ENCODE data around the gene GALNT3. TPM values are rescaled to one million over a fixed set of nuclear protein-coding genes. Genes with fewer than 3 reads are reported as not detected.

The GALNT3 gene
- polyA plus RNA-seq, 3 donors, result 5.5 to 8.3 (median 7.5) TPM

DNA sequence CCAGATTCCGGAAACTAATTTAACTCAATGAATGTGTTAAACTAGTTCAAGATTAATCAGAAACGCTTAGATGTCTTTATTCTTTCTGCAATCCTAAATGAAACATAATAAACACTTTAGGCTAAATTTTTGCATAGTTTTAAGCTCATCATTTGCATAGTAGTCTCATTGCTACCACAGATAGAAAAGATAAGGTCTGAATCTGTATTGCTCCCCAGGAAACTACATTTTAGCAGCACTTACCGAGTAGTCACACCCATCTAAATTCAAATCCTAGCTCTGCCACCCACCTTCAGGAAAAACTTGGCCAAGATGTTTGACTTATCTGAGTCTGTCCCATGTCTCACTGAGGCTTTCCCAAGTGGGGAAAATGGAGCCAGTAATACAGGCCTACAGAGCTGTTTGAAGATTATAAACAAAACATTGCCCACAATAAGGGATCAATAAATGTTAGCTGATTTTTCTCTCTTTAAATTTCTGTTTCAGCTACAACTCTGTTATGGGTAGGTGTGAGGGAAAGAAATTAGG is 87.0 kb downstream of the GALNT3 start:
- Histone ChIP-seq H2AFZ (ENCODE audit: insufficient read depth, low read depth, low read length, poor library complexity, severe bottlenecking) (no peak overlapping the region), H3K27me3 (ENCODE audit: control insufficient read depth in 2 of 2, insufficient read depth in 2 of 2, low read length in 2 of 2) (no peaks in the 10 kb centered on the region), H3K4me2 (replicated peaks; ENCODE audit: extremely low read depth, low read length, poor library complexity, severe bottlenecking) (no peak overlapping the region), H3K4me1 (ENCODE audit: control insufficient read depth in 1 of 2, insufficient read depth in 2 of 2, low read length in 2 of 2) (no peaks in the 10 kb centered on the region), H3K79me2 (ENCODE audit: insufficient read depth, low read length) (no peaks in the 10 kb centered on the region), H3K27ac (ENCODE audit: low read depth in 1 of 2, low read length in 2 of 2) (no peak overlapping the region), H3K9me3 (replicated peaks in 1 of 2; ENCODE audit: control insufficient read depth in 1 of 2, insufficient read depth in 1 of 2, low read length in 2 of 2) (no peaks in the 10 kb centered on the region), H3K9ac (ENCODE audit: insufficient read depth, low read length, poor library complexity, severe bottlenecking) (no peak overlapping the region), H4K20me1 (ENCODE audit: insufficient read depth, low read length) (no peaks in the 10 kb centered on the region), H3K4me3 (replicated peaks in 1 of 3; ENCODE audit: low read depth in 2 of 3, low read length in 3 of 3) (no peak overlapping the region), H3K36me3 (replicated peaks in 1 of 2; ENCODE audit: control insufficient read depth in 1 of 2, insufficient read depth in 2 of 2, low read length in 2 of 2) (no peaks in the 10 kb centered on the region)
- no peaks in the 10 kb centered on the region for H3K27me3 Mint-ChIP-seq (ENCODE audit: low read depth in 3 of 3)
- no peaks in the 10 kb centered on the region for H3K4me1 Mint-ChIP-seq
- H3K4me3 Mint-ChIP-seq, result no peak overlapping the region
- H3K27ac Mint-ChIP-seq, result no peak overlapping the region
- WGBS (ENCODE audit: insufficient coverage), result no CpG with 5 or more reads among the region's 3 CpGs
- no peak for DNase-seq
- intact Hi-C loops (cut with micrococcal nuclease), result no loop called here
- TF ChIP-seq, protein P1, sequence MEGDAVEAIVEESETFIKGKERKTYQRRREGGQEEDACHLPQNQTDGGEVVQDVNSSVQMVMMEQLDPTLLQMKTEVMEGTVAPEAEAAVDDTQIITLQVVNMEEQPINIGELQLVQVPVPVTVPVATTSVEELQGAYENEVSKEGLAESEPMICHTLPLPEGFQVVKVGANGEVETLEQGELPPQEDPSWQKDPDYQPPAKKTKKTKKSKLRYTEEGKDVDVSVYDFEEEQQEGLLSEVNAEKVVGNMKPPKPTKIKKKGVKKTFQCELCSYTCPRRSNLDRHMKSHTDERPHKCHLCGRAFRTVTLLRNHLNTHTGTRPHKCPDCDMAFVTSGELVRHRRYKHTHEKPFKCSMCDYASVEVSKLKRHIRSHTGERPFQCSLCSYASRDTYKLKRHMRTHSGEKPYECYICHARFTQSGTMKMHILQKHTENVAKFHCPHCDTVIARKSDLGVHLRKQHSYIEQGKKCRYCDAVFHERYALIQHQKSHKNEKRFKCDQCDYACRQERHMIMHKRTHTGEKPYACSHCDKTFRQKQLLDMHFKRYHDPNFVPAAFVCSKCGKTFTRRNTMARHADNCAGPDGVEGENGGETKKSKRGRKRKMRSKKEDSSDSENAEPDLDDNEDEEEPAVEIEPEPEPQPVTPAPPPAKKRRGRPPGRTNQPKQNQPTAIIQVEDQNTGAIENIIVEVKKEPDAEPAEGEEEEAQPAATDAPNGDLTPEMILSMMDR (IDR thresholded peaks at IDR 0.05), result no peak
- peaks cover 2 to 13% (median 7%) of the 10 kb centered on the region in 7 donors for H3K9me3 Mint-ChIP-seq
- H3K36me3 Mint-ChIP-seq, result no peaks in the 10 kb centered on the region

GRCh38 chr2:165701147-165701546 is 92.9 kb downstream of the GALNT3 start:
- Mint-ChIP-seq H3K4me3 (no peak overlapping the region), H3K36me3 (no peaks in the 10 kb centered on the region), H3K27me3 (ENCODE audit: low read depth in 3 of 3) (peaks cover 0 to 4% (median 2%) of the 10 kb centered on the region in 3 donors), H3K27ac (no peak overlapping the region), H3K9me3 (no peaks in the 10 kb centered on the region), H3K4me1 (no peaks in the 10 kb centered on the region)
- intact Hi-C loops (cut with micrococcal nuclease), result no loop called here
- H3K4me3 ChIP-seq (replicated peaks in 1 of 3; ENCODE audit: low read depth in 2 of 3, low read length in 3 of 3), result no peak overlapping the region
- no peaks in the 10 kb centered on the region for H3K27me3 ChIP-seq (ENCODE audit: control insufficient read depth in 2 of 2, insufficient read depth in 2 of 2, low read length in 2 of 2)
- no peak for DNase-seq
- 91% methylated on average over 3 of the region's 6 CpGs for WGBS (ENCODE audit: insufficient coverage)
- H3K36me3 ChIP-seq (replicated peaks in 1 of 2; ENCODE audit: control insufficient read depth in 1 of 2, insufficient read depth in 2 of 2, low read length in 2 of 2), result no peaks in the 10 kb centered on the region
- no peak overlapping the region for H2AFZ ChIP-seq (ENCODE audit: insufficient read depth, low read depth, low read length, poor library complexity, severe bottlenecking)
- no peak overlapping the region for H3K9ac ChIP-seq (ENCODE audit: insufficient read depth, low read length, poor library complexity, severe bottlenecking)
- no peak overlapping the region for H3K27ac ChIP-seq (ENCODE audit: low read depth in 1 of 2, low read length in 2 of 2)
- H3K79me2 ChIP-seq (ENCODE audit: insufficient read depth, low read length), result no peaks in the 10 kb centered on the region
- TF ChIP-seq, protein P1 (IDR thresholded peaks at IDR 0.05), result no peak
- H3K9me3 ChIP-seq (replicated peaks in 1 of 2; ENCODE audit: control insufficient read depth in 1 of 2, insufficient read depth in 1 of 2, low read length in 2 of 2), result no peaks in the 10 kb centered on the region
- no peak overlapping the region for H3K4me2 ChIP-seq (replicated peaks; ENCODE audit: extremely low read depth, low read length, poor library complexity, severe bottlenecking)
- H4K20me1 ChIP-seq (ENCODE audit: insufficient read depth, low read length), result no peaks in the 10 kb centered on the region
- no peaks in the 10 kb centered on the region for H3K4me1 ChIP-seq (ENCODE audit: control insufficient read depth in 1 of 2, insufficient read depth in 2 of 2, low read length in 2 of 2)
